B cell (primary cell): Measurements from ENCODE around the gene RHOT1. TPM values are rescaled to one million over a fixed set of nuclear protein-coding genes. Genes with fewer than 3 reads are reported as not detected.

ENCODE experiments used
- ATAC-seq: fragments of 200-7000 bp; cut with Tn5 transposase; one replicate; pipeline ENCODE4 v1.10.0; 2021; ENCODE audit warnings: low read depth, mild to moderate bottlenecking, moderate number of reproducible peaks, moderate library complexity
- CTCF ChIA-PET: fragments of 350-600 bp; sonication (Branson Sonifier 250); formaldehyde crosslinking; loops from one replicate; lab custom pipeline; 2021; ENCODE audit warnings: antibody characterized with exemption, inconsistent platforms; lab: Charles Lee
- POLR2A ChIA-PET: fragments of 350-600 bp; sonication (Branson Sonifier 250); formaldehyde crosslinking; loops from one replicate; lab custom pipeline; 2021; ENCODE audit warnings: antibody characterized with exemption; lab: Charles Lee
- DNase-seq: peaks from one replicate; pipeline ENCODE4 v3.0.0; 2013
- H2AFZ ChIP-seq: 2 replicates; pipeline ENCODE4 v1.6.1; 2012; ENCODE audit warnings: mild to moderate bottlenecking, low read depth, low read length; ENCODE audit not compliant: insufficient read depth, poor library complexity, severe bottlenecking
- H3K27ac ChIP-seq, 2 donors: 1 replicate in 1 of 2; 2 replicates in 1 of 2; pipeline ENCODE4 v1.5.1; 2012 to 2013; ENCODE audit warnings: low read length in 2 of 2, mild to moderate bottlenecking in 2 of 2, moderate library complexity in 1 of 2
- H3K27me3 ChIP-seq, 4 experiments: fragments of 200-600 bp in 1 of 4; sonication (generic) in 1 of 4; replicated peaks in 1 of 4; 1 replicate in 2 of 4; 2 replicates in 2 of 4; pipeline versions ENCODE4 v1.6.1 to v1.7.0; 2013 to 2016; ENCODE audit warnings: low read length in 3 of 4, mild to moderate bottlenecking in 2 of 4, mixed read lengths in 1 of 4, moderate library complexity in 1 of 4; ENCODE audit not compliant: insufficient read depth in 4 of 4, control insufficient read depth in 3 of 4; ENCODE audit errors: control extremely low read depth in 1 of 4
- H3K36me3 ChIP-seq, 2 experiments: replicated peaks in 1 of 2; 1 replicate in 1 of 2; 2 replicates in 1 of 2; pipeline versions ENCODE4 v1.6.1 to v1.7.1; 2013; ENCODE audit warnings: low read length in 1 of 2; ENCODE audit not compliant: insufficient read depth in 2 of 2, control insufficient read depth in 1 of 2; ENCODE audit errors: control extremely low read depth in 1 of 2, extremely low read depth in 1 of 2
- H3K4me1 ChIP-seq, 2 donors: fragments of 200-600 bp in 1 of 2; sonication (generic) in 1 of 2; 1 replicate in 1 of 2; 2 replicates in 1 of 2; pipeline versions ENCODE4 v1.5.1 to v1.6.1; 2013 to 2017; ENCODE audit warnings: low read length in 2 of 2; ENCODE audit not compliant: control insufficient read depth in 2 of 2, insufficient read depth in 2 of 2
- H3K4me2 ChIP-seq: replicated peaks from 2 replicates; pipeline ENCODE3; 2012; ENCODE audit warnings: mild to moderate bottlenecking, low read depth, low read length; ENCODE audit not compliant: poor library complexity, severe bottlenecking
- H3K4me3 ChIP-seq, 5 experiments: fragments of 200-600 bp in 1 of 5; sonication (generic) in 1 of 5; 1 replicate in 3 of 5; 2 replicates in 2 of 5; pipeline versions ENCODE4 v1.5.1 to v1.7.0; 2011 to 2016; ENCODE audit warnings: low read length in 4 of 5, mild to moderate bottlenecking in 4 of 5, low read depth in 2 of 5, control low read depth in 1 of 5, moderate library complexity in 1 of 5; ENCODE audit not compliant: insufficient read depth in 1 of 5; ENCODE audit errors: control extremely low read depth in 1 of 5, extremely low read depth in 1 of 5
- H3K79me2 ChIP-seq: fragments of 200-600 bp; sonication (generic); one replicate; pipeline ENCODE4 v1.6.0; 2016; ENCODE audit warnings: low read length; ENCODE audit not compliant: control insufficient read depth, insufficient read depth
- H3K9ac ChIP-seq: fragments of 200-600 bp; sonication (generic); 2 replicates; pipeline ENCODE4 v1.6.1; 2017; ENCODE audit warnings: mild to moderate bottlenecking, low read length, moderate library complexity
- H3K9me3 ChIP-seq, 3 donors: one replicate each; pipeline versions ENCODE4 v1.6.1 to v1.7.1; 2013; ENCODE audit warnings: low read length in 2 of 3; ENCODE audit not compliant: control insufficient read depth in 2 of 3, insufficient read depth in 1 of 3; ENCODE audit errors: control extremely low read depth in 1 of 3
- H4K20me1 ChIP-seq: 2 replicates; pipeline ENCODE4 v1.6.0; 2012; ENCODE audit warnings: mild to moderate bottlenecking, low read length; ENCODE audit not compliant: insufficient read depth, control insufficient read depth, poor library complexity, severe bottlenecking
- H3K27ac Mint-ChIP-seq: one replicate; pipeline ENCODE4 v1.8.0; 2021; ENCODE audit warnings: mixed read lengths
- H3K27me3 Mint-ChIP-seq: one replicate; pipeline ENCODE4 v1.8.0; 2021; ENCODE audit warnings: mixed read lengths
- H3K4me1 Mint-ChIP-seq: one replicate; pipeline ENCODE4 v1.8.0; 2021; ENCODE audit warnings: mixed read lengths
- H3K4me3 Mint-ChIP-seq: one replicate; pipeline ENCODE4 v1.8.0; 2021; ENCODE audit warnings: mixed read lengths
- H3K9me3 Mint-ChIP-seq: one replicate; pipeline ENCODE4 v1.8.0; 2022; ENCODE audit warnings: mixed read lengths; ENCODE audit not compliant: insufficient read depth
- EZH2 ChIP-seq: IDR thresholded peaks from 2 replicates; pipeline ENCODE4 v1.6.1; 2012; ENCODE audit warnings: borderline replicate concordance, low read depth, mild to moderate bottlenecking, moderate library complexity, low read length; ENCODE audit not compliant: insufficient read depth, poor library complexity, severe bottlenecking
- WGBS: methylation state at CpG from one replicate; pipeline ENCODE4 v1.1.5; 2013; ENCODE audit warnings: missing lambda C conversion rate; ENCODE audit not compliant: insufficient coverage; 5-methylcytosine and 5-hydroxymethylcytosine counted together
- intact Hi-C: fragments of 100-400 bp; cut with micrococcal nuclease; formaldehyde crosslinking; loops from one replicate; pipeline ENCODE4 v1.10.0; 2022
- polyA minus RNA-seq: library from RNA; depleted of rRNA, polyadenylated mRNA; stranded (reverse); fragments of >200 nt; gene quantifications from 2 replicates; pipeline ENCODE4 v1.2.3, GENCODE V29; 2012
- polyA plus RNA-seq: library from polyadenylated mRNA; depleted of rRNA; stranded (reverse); fragments of >200 nt; gene quantifications from 2 replicates; pipeline ENCODE4 v1.2.3, GENCODE V29; 2012
- total RNA-seq, 2 donors: library from RNA; stranded (reverse); fragments of 120-200 nt in 1 of 2; gene quantifications; 1 replicate in 1 of 2; 2 replicates in 1 of 2; pipeline versions ENCODE4 v1.2.3 to v1.2.4, GENCODE V29; 2013 to 2022
- TF ChIP-seq, protein P1 (sequence below): fragments of 200-600 bp; IDR thresholded peaks from one replicate; pipeline ENCODE4 v1.8.0; 2022; ENCODE audit warnings: antibody characterized with exemption, mild to moderate bottlenecking

The RHOT1 gene
- total RNA-seq (24.6 and 27.9 TPM in 2 replicates), polyA plus RNA-seq (21.7 and 24.7 TPM in 2 replicates), polyA minus RNA-seq (9.5 and 14.0 TPM in 2 replicates)
- 37.0 TPM for total RNA-seq (2013)

DNA sequence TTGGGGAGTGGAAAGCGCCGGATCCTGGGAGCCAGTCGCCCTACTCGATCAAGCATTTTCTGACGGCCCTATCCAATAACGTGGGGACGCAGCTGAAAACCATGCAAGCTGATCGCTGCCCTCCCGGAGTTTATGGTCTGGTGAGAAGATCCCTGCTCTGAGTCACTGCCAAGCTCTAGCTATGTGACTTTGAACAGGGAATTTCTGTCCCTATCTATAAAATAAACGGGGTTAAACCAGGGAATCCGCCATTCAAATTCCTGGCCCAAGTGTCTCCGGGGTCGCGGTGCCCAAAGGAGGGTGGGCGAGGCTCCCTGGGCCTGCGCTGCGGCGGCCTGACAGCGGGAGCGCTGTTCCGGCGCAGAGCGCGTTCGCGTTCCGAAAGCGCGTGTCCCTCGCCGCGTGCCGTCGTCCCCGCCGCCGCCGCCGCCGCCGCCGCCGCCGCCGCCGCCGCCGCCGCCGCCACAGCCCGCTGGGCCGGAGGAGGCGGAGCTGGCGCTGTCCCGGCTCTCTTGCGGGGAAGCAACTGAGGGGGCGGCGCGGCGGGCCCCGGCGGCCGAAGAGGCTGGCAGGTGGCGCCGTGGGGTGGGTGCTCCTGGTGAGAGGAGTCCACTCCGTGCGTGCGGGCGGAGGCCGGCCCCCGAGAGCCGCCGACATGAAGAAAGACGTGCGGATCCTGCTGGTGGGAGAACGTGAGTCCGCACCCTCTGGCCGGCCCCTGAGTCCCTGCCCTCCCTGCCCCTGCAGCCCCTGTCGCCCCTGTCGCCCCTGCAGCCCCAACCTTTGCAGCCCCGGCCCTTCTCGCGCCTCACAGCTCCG lies at the start of gene RHOT1:
TSS of gene RHOT1 (plus strand) at position 465 of the 819 bp plus-strand sequence. CDS start at position 656, 191 bp downstream.
- H3K9me3 ChIP-seq = no peaks in the 10 kb centered on the region
- H3K27me3 ChIP-seq = no peaks in the 10 kb centered on the region
- peak within 1 kb of the TSS; percentile 97 for H3K9ac ChIP-seq
- TF ChIP-seq, protein P1, sequence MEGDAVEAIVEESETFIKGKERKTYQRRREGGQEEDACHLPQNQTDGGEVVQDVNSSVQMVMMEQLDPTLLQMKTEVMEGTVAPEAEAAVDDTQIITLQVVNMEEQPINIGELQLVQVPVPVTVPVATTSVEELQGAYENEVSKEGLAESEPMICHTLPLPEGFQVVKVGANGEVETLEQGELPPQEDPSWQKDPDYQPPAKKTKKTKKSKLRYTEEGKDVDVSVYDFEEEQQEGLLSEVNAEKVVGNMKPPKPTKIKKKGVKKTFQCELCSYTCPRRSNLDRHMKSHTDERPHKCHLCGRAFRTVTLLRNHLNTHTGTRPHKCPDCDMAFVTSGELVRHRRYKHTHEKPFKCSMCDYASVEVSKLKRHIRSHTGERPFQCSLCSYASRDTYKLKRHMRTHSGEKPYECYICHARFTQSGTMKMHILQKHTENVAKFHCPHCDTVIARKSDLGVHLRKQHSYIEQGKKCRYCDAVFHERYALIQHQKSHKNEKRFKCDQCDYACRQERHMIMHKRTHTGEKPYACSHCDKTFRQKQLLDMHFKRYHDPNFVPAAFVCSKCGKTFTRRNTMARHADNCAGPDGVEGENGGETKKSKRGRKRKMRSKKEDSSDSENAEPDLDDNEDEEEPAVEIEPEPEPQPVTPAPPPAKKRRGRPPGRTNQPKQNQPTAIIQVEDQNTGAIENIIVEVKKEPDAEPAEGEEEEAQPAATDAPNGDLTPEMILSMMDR = peak; percentile 56
- TF ChIP-seq EZH2 = no peak
- peaks cover 17 to 34% of the 10 kb centered on the region in 2 donors for H3K4me1 ChIP-seq
- H3K27ac ChIP-seq = peak within 1 kb of the TSS; percentile 58 to 77
- ChIA-PET CTCF (interaction anchor here (0.7 to 6.6 kb wide), 7 partner anchors 10 to 206 kb away, joined by 3 to 65 read pairs (median 3); partner anchors contain the start of gene LRRC37B), POLR2A (no interaction called here)
- H3K27ac Mint-ChIP-seq = peak within 1 kb of the TSS; percentile 88
- peaks cover 27% of the 10 kb centered on the region for H3K4me1 Mint-ChIP-seq
- peak within 1 kb of the TSS; percentile 96 for H3K4me2 ChIP-seq
- H3K79me2 ChIP-seq = peaks cover 41% of the 10 kb centered on the region
- peak; percentile 84 for ATAC-seq
- no peaks in the 10 kb centered on the region for H3K27me3 Mint-ChIP-seq
- H2AFZ ChIP-seq = peak within 1 kb of the TSS; percentile 95
- no peaks in the 10 kb centered on the region for H3K9me3 Mint-ChIP-seq
- peak within 1 kb of the TSS; percentile 96 for H3K4me3 Mint-ChIP-seq
- peak within 1 kb of the TSS; percentile 68 to 97 (median 78) for H3K4me3 ChIP-seq
- peaks cover 4% of the 10 kb centered on the region for H4K20me1 ChIP-seq
- under 1% methylated on average over 82 of the region's 84 CpGs for WGBS
- DNase-seq = peak; percentile 89
- no peaks in the 10 kb centered on the region for H3K36me3 ChIP-seq
- intact Hi-C loops = loop anchor here (1.0 kb wide), 1 partner anchor 15 kb away; no protein-coding TSS in a partner anchor

DNA sequence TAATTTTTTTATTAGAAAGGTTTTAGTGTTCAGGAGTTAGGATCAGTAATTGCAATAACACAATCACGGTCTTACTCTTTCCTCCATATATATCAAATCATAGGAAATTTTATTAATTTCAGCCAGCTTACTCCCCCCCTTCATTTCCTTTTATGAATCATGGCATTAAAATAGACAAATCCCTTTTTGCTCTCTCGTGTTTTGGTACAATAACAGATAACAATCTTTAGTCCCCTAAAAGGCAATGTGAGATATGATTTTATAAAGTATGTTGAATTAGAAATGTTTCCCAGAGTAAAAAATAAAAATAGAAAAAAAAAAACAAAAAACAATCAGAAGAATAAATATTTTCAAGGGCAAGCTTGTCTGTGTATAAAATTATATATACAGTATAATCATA lies 42.6 kb upstream of the RHOT1 start:
- Histone ChIP-seq H3K4me2 (no peak overlapping the region), H2AFZ (no peak overlapping the region), H3K27ac (no peak overlapping the region), H3K9ac (no peak overlapping the region), H3K4me1 (no peaks in the 10 kb centered on the region), H3K27me3 (no peaks in the 10 kb centered on the region), H3K9me3 (no peaks in the 10 kb centered on the region), H4K20me1 (no peaks in the 10 kb centered on the region), H3K36me3 (no peaks in the 10 kb centered on the region), H3K79me2 (no peaks in the 10 kb centered on the region), H3K4me3 (no peak overlapping the region)
- Mint-ChIP-seq H3K27me3 (peaks cover 7% of the 10 kb centered on the region), H3K9me3 (no peaks in the 10 kb centered on the region), H3K27ac (no peak overlapping the region), H3K4me1 (peaks cover 4% of the 10 kb centered on the region), H3K4me3 (no peak overlapping the region)
- DNase-seq (no peak), ATAC-seq (no peak)
- POLR2A ChIA-PET = no interaction called here
- WGBS = no CpG with 5 or more reads among the region's 2 CpGs
- CTCF ChIA-PET = interaction anchor here (1.1 kb wide), 1 partner anchor 37 kb away, joined by 3 read pairs; no protein-coding TSS in a partner anchor
- intact Hi-C loops = no loop called here
- no peak for TF ChIP-seq EZH2
- TF ChIP-seq, protein P1 = no peak
